Amniotic stem cell (primary cell): ENCODE data around the gene DHRS1.
A peak's percentile ranks its signal among the peaks of the same experiment; 100 is the strongest.

Experiments
- DNase-seq: peaks from one replicate; lab custom pipeline; 2025; lab: John Stamatoyannopoulos, UW

Gene DHRS1

DNA sequence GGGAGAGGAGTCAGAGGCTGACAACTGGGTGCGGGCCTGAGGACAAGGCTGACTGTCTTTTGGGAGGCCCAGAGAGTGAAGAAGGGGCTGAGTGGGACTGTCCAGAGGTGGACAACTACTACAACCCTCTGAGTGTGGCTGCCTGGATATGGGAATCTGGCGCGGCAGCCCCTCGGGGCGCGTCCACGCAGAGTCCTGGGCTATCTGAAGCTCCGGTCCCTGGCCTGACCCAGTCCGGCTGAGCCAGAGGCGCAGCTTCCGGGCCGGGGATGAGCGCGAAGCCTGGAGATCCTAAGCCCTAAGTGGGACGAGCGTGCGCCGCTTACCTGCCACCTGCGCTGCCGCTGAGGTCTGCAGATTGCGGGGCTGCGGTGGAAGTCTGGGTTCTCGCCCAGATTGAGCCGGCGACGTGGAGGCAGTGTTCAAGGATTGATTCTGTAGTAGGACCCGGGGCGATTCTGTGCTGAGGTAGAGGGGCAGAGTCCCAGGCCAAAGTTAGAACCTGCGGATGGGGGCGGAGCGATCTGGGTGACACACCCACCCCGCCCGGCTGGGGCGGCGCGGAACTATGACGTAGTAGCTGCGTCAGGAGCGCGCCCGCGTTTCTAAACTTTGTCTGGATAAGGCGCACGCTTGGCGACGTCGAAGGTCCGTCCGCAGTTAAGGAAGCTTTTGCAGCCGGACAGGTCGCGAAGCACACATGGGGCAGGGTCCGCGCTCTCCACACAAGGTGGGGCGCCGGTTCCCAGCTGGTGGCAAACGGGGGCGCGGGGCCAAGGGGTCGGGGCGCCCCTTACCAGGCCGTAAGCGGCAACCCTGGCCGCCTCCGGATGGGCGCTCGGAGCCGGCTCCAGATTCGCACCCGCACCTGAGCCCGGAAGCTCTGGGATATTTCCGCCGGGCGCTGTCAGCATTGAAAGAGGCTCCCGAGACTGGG is at the start of gene DHRS1, which contains the start of gene NOP9:
Gene DHRS1, minus strand, starts transcription at position 526 of the 937 bp plus-strand sequence. CDS start 674 bp downstream, outside the sequence.
Gene NOP9, plus strand, starts transcription at position 596 of the 937 bp plus-strand sequence. Its CDS starts 105 bp downstream, at position 701.
- peak; percentile 78 for DNase-seq

DNA sequence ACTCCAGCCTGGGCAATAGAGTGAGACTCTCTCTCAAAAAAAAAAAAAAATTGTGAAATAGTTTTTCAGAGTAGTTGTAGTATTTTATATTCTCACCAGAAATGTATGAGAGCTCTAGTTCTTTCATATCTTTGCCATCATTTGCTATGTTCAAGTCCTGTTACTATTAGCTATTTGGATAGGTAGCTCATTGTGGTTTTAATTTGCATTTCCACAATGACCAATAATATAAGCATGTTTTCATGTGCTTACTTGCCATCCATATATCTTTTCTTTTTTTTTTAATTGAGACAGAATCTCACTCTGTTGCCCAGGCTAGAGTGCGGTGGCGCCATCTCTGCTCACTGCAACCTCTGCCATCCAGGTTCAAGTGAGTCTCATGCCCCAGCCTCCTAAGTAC is 48.6 kb upstream of the DHRS1 start:
- DNase-seq = no peak

DNA sequence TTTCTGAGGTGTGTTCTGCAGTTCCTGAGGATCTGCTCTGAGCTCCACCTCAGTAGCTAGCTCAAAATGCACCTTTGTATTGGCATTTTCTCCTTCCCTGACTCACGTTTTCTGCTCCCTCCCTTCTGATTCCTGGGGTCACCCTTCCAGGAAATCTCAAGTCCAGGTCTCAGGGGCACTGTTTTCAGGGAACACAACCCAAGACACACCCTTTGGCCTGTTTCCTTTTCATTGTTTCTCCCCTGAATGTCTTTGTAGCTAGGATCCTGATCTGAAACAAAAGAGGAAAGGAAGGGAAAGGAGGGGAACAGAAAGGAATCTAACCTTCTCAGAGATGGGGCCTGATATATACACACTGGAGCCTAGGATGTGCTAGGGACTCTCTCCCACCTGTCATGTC is 47.6 kb upstream of the DHRS1 start:
- DNase-seq = no peak

DNA sequence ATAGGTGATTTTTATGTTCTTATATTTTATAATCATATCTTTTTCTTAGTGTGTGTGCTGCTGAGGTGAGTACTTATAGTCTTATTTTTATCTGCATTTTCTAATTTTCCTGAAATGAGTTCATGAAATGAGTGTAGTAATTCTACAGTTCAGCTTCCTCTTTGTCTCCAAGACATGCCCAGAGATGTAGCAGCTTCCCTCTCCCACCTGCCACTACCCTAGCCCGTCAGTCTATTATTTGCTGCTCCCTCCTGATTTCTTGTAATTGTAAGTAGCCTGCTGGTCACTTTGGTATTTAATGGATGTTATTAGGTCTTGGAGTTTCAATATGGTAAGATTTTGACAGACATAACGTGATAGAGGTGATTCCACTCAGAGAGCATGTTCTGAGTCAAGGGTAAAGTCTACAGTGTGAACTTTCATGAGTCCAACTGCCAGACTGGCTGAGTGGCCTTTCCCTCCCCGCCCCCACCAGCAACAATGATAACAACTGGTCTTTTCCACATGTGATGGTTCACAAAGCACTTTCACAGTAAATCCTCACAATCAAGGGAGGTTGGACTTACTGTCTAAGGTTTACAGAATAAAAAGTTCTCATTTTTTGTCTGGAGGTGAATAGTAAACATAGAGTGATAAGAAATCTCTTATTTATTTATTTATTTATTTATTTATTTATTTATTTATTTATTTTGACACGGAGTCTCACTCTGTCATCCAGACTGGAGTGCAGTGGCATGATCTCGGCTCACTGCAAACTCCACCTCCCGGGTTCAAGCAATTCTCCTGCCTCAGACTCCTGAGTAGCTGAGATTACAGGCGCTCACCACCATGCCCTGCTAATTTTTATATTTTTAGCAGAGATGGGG is 44.4 kb upstream of the DHRS1 start:
- DNase-seq = no peak

DNA sequence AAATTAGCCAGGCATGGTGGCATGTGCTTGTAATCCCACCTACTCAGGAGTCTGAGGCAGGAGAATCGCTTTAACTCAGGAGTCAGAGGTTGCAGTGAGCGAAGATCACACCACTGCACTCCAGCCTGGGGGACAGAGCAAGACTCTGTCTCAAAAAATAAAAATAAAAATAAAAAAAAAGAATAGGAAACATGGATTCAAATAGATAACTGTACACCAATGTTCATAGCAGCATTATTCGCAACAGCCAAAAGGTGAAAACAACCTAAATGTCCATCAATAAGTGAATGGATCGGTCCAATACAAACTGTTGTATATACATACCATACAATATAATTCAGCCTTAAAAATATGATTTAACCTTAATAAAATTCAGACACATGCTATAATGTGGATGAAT is 43.3 kb upstream of the DHRS1 start:
- DNase-seq = no peak

DNA sequence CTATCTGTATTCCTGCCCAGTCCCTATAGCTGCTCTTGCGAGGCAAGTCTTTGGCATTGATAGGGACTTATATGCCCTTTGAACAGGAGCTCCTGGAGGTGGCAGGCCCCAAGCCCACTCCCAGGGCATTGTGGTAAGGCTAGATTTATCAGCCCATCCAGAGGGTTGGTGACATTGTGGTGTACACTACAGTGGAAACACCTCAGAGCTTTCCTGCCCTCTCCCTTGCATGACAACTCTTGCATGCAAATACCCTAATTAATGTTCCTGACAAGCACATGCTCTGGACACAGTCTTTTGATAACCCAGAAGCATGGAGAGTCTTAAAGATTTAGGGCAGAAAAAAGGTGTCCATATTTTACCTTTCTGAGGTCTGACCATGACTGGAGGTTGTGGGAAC is 41.0 kb upstream of the DHRS1 start:
- no peak for DNase-seq

- DNase-seq = no peak
Measured at GRCh38 chr14:24339284-24340151, 39.9 kb upstream of the DHRS1 start, which contains the start of gene RIPK3. TSS of gene RIPK3 (minus strand) at chr14:24339991. CDS start at chr14:24339826, 165 bp downstream.

- no peak for DNase-seq
Measured at GRCh38 chr14:24338843-24339242, 39.3 kb upstream of the DHRS1 start.

DNA sequence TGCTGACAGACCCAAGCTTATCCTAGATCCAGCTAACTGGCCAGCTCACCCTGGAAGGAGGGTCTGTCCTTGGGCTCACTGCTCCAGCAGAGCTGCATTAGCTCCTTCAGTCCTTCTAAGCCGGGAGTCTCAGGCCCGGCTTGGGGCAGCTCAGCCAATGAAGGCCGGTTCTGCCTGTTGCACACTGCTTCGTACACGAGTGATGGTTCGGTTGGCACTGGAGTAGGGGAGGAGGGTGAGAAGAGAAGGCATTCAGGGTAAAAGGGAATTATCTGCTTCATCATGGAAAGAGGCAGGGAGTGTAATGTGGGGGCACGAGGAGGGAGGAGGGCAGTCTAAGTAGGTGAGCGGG is 38.2 kb upstream of the DHRS1 start:
- no peak for DNase-seq

GRCh38 chr14:24337144-24337823 is 37.7 kb upstream of the DHRS1 start:
- no peak for DNase-seq

GRCh38 chr14:24335461-24336171 is 36.0 kb upstream of the DHRS1 start:
- no peak for DNase-seq

DNA sequence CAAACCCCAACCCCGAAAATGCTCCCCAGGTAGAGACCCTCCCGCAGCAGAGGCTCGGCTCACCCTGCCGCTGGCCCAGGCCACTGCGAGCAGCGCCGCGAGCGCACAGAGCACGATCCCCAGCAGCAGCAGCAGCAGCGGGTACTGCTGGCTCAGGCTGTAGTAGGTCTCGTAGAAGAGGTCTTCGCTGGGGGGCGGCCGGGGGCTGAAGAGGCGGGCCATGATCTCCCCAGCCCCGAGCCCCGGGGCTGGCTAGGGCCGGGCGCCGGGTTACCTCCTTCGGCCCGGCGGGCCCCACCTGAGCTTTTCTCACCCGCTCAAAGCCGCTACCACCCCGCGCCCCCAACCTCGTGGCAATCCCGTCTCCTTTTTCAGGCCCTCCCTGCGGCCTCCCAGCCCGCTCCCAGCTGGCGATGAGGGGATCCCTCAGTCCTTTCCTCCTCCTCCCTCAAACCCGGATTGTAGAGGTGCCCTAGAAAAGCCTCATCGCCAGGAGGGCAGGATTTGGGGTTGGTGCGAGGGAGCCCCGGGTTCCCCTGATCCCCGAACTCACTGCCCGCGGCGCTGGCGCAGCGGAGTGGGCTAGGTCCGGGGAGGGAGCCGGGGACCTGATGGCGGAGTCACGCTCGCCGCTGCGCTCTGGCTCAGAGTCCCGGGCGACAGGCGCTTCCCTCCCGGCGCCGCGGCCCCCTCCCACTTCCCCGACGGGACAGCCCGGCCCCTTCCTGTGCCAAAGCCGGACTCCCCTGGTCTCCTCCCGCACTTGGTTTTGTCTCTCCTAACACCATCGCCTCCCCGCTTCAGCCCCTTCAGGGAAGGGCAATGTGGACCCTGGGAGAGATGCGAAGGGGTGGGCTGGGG is 35.1 kb upstream of the DHRS1 start, which contains the start of gene ADCY4:
Gene ADCY4, minus strand, starts transcription at position 641 of the 861 bp plus-strand sequence. Its CDS starts 419 bp downstream, at position 222.
- DNase-seq = no peak

DNA sequence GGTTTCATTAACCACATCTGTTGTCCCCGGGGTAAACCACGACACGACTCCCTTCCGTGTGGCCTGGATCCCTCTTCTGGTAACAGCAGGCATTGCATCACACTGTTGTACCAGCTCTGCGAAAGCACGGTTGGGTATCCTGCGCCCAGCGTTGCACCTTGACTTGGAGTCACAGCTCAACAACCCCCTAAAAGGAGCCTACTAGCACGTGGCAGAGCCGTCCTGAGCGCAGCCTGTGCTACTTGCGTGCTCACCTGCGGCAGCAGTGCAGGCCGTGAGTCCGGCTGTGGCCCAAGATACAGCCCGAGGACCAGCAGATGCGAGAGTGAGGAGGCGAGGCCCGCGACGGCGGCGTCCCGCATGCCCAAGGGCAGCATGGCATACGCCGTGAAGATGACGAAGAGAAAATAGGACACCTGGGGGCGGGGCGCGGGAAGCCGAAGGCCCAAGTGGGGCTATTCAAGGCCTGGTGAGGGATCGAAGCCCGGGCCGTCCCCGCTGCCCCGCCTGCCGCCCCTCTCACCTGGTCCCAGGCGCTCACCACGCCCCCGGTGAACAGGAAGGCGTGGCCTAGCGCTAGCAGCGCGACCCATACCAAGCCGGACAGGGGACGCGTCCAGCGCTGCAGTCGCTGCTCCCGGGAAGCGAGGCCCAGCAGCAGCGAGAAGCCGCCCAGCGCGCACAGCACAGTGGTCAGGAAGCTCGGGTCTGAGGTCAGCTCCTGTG is 32.9 kb upstream of the DHRS1 start:
- DNase-seq = peak; percentile 45

GRCh38 chr14:24331731-24332267 is 32.2 kb upstream of the DHRS1 start:
- no peak for DNase-seq

GRCh38 chr14:24330973-24331674 is 31.5 kb upstream of the DHRS1 start:
- DNase-seq = no peak

DNA sequence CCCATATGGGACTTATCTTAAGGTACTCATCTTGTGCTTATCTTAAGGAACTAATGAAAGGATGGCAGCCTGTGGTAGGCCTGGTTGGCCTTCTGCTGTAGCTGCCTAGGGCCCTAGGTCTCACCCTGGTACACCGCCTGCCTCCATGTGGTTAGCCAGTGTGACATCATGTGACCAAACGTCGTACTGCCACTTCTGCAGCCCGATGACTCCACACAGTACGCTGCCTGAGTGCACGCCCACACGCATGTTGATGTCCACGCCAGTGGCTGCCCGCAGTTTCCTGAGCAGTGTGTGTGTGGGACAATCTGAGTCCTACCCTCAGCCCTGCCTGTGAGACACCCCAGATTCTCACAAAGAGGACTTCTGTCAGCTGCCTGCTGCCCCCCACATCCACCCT is 30.2 kb upstream of the DHRS1 start:
- no peak for DNase-seq

DNA sequence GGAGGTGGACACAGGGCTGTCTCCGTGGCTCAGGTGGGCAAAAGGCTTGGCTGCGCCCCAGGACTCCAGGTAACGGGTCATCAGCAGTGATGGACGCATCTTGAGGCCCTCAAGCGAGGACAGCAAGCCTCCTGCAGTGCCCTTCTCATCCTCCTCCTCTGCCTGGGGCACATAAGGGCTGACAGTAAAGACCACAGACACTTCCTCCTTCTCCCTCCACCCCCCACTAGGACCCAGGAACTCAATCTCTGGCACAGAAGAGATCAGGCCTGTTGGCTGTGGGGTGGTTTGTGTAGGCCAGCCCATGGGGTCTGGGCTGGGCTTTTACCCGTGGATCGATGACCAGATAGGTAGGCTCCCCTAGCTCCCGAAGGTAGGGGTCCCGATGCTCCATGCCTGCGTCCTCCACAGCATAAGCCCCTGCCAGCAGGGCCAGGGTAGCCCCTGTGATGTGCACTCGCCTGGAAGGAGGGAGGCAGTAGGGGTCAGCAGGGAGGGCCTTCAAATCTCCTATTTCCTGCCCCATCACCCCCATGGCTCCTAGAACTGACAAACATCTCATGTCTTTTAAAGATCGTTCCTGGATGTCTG is 29.6 kb upstream of the DHRS1 start:
- DNase-seq = no peak
